Measurements from ENCODE around the gene CASZ1.
A peak's percentile ranks its signal among the peaks of the same experiment; 100 is the strongest.

Gene CASZ1

GRCh38 chr1:10756842-10757241 lies 39.6 kb downstream of the CASZ1 start:
- no peak overlapping the region for H3K4me3 ChIP-seq (ENCODE audit: low read depth, low read length)
- in situ Hi-C loops (cut with HindIII; ENCODE audit: low sequenced_read_pairs): no loop called here
- no peak for DNase-seq (ENCODE audit: low read depth)
- TF ChIP-seq CTCF (IDR thresholded peaks at IDR 0.05; ENCODE audit: low read depth, low read length, missing control alignments): no peak

GRCh38 chr1:10755970-10756521 lies 40.4 kb downstream of the CASZ1 start:
- TF ChIP-seq CTCF (IDR thresholded peaks at IDR 0.05; ENCODE audit: low read depth, low read length, missing control alignments): no peak
- in situ Hi-C loops (cut with HindIII; ENCODE audit: low sequenced_read_pairs): no loop called here
- H3K4me3 ChIP-seq (ENCODE audit: low read depth, low read length): no peak overlapping the region
- no peak for DNase-seq (ENCODE audit: low read depth)

- H3K4me3 ChIP-seq (ENCODE audit: low read depth, low read length): no peak overlapping the region
- TF ChIP-seq CTCF (IDR thresholded peaks at IDR 0.05; ENCODE audit: low read depth, low read length, missing control alignments): no peak
- in situ Hi-C loops (cut with HindIII; ENCODE audit: low sequenced_read_pairs): no loop called here
- no peak for DNase-seq (ENCODE audit: low read depth)
Observed at GRCh38 chr1:10754568-10755329, 41.7 kb downstream of the CASZ1 start.

- in situ Hi-C loops (cut with HindIII; ENCODE audit: low sequenced_read_pairs): no loop called here
- no peak for DNase-seq (ENCODE audit: low read depth)
- peak; percentile 7 for TF ChIP-seq CTCF (IDR thresholded peaks at IDR 0.05; ENCODE audit: low read depth, low read length, missing control alignments)
- no peak overlapping the region for H3K4me3 ChIP-seq (ENCODE audit: low read depth, low read length)
Observed at GRCh38 chr1:10753299-10753698, 43.1 kb downstream of the CASZ1 start.

GRCh38 chr1:10751561-10752085 lies 44.8 kb downstream of the CASZ1 start:
- in situ Hi-C loops (cut with HindIII; ENCODE audit: low sequenced_read_pairs): no loop called here
- no peak for DNase-seq (ENCODE audit: low read depth)
- no peak for TF ChIP-seq CTCF (IDR thresholded peaks at IDR 0.05; ENCODE audit: low read depth, low read length, missing control alignments)
- no peak overlapping the region for H3K4me3 ChIP-seq (ENCODE audit: low read depth, low read length)

- in situ Hi-C loops (cut with HindIII; ENCODE audit: low sequenced_read_pairs): no loop called here
- TF ChIP-seq CTCF (IDR thresholded peaks at IDR 0.05; ENCODE audit: low read depth, low read length, missing control alignments): no peak
- no peak overlapping the region for H3K4me3 ChIP-seq (ENCODE audit: low read depth, low read length)
- DNase-seq (ENCODE audit: low read depth): no peak
Observed at GRCh38 chr1:10751160-10751559, 45.3 kb downstream of the CASZ1 start.

Measured in astrocyte of the cerebellum (primary cell).